NK-92 treated with Interleukin-12 subunit alpha and Interleukin-12 subunit beta, amount 100 ng/mL, for 24 hours (cell line): ENCODE results near the gene SEC61G.
A peak's percentile ranks its signal among the peaks of the same experiment; 100 is the strongest.

ENCODE experiments used
- DNase-seq: peaks from one replicate; lab custom pipeline; 2025; lab: John Stamatoyannopoulos, UW

The SEC61G gene

GRCh38 chr7:54758702-54759592 lies at the start of gene SEC61G:
SEC61G (minus strand) TSS chr7:54759211; CDS start chr7:54757588, 1,623 bp downstream.
- DNase-seq, result peak; percentile 83

GRCh38 chr7:54802841-54803240 lies 43.8 kb upstream of the SEC61G start:
- DNase-seq, result no peak

GRCh38 chr7:54802114-54802513 lies 43.1 kb upstream of the SEC61G start:
- DNase-seq, result no peak

DNA sequence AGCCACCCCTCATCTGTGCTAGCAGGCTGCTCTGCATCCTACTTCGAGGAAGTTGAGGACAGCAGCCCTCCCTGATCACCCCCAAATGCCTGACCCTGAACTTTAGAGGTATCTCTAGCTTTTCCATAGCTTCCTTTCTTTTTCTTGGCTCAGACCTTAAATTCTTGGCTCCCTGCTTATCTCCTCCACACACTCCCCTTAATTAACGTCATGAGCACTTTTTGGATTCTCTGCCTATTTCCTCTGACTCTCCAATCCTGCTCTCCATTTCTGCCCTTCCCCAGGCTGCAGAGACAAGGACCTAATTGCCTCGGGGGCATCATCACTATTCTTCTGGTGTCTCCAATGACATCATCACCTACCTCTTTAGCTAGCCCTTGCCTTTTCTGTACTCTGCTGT lies 40.8 kb upstream of the SEC61G start:
- DNase-seq, result no peak

DNA sequence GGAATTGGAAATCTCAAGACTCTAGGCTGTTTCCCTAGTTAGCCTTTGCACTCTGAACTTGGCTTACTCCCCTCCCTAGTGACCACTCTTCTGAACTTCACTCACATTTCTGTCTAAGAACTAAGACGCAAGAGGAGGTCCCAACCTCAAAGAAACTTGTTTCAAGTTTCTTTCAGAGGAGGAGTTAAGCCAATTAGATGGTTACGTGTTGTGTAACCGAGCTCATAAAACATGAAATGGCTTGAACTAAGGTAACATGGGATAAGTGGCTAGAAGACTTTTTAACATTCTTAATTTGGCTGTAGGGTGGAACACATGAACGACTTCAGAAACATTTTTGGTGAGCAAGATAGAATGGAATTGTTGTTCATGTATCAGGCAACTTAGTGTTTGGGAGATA lies 39.5 kb upstream of the SEC61G start:
- DNase-seq, result no peak

DNA sequence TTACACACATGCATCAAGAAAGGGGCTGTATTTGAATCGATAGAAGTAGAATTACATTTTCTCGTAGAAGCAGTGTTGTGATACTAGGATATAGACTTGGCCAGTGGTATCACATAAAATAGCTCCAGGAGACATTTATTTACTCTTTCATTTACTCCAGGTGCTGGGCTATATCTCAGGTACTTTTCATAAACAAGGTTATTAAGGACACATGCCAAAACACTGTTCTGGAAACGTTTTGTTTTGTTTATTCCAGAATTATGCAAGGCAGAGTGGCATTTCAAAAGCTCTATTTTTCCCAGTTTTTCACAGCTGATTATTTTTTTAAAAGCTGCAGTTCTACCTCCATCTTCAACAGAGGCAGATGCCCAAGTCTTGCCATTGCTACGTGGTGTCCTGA lies 37.8 kb upstream of the SEC61G start:
- no peak for DNase-seq

GRCh38 chr7:54796150-54796549 lies 37.1 kb upstream of the SEC61G start:
- DNase-seq, result no peak

- DNase-seq, result no peak
Observed at GRCh38 chr7:54792383-54792782, 33.4 kb upstream of the SEC61G start.

DNA sequence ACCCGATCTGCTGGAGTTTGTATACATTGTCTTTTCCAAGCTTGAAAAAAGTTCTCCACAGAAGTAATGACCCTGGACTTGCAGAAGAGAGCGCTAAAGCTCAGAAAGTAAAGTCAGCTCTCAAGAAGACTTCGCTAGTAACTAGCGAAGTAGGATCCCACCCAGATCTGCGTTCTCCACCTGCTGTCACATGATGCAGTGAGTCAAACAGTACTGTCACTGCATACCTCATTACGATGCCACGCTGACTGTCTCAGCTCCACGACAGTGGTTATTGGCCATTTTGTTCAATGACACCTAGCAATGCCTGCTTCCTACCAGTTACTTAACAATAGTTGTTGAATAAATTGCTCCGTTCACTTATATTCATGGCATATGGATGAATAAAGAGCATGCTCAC lies 29.7 kb upstream of the SEC61G start:
- no peak for DNase-seq

GRCh38 chr7:54785261-54785660 lies 26.2 kb upstream of the SEC61G start:
- no peak for DNase-seq

- DNase-seq, result no peak
Observed at GRCh38 chr7:54783952-54784351, 24.9 kb upstream of the SEC61G start.

- DNase-seq, result no peak
Observed at GRCh38 chr7:54782829-54783228, 23.8 kb upstream of the SEC61G start.

DNA sequence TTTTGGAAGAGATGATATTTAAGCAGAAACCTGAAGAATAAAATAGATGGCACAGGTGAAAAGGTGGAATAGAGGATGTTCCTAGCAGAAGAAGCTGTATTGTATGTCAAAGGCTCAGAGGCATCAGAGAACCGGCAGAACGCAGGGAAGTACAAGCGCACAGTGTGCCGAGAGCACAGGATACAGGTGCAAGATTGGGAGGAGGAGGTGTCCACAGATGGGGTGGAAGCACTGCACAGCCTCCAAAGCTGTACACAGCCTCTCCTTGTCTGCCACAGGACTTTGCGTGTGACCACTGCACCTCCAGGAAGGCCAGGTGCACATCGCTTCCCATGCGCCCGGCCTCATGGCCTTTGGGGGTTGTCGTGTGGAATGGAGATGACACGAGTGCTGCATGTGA lies 23.3 kb upstream of the SEC61G start:
- DNase-seq, result no peak

GRCh38 chr7:54781134-54781920 lies 22.3 kb upstream of the SEC61G start:
- DNase-seq, result no peak

DNA sequence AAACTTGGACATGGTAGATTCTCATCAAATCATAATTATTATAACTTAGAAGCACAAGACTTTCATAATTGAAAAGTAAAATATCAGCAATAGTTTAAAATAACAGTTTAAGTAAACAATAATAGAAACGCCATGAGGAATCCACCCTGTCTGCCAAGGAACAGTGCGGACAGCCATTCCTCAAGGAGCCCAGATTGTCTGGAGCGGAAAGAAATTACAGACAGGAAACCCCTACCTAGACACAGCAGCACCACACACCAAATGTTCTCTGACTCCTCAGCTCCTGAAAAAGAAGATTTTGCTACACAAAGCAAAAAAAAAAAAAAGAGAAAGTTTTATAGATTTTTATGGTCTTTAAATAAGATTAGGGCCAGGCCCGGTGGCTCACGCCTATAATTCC lies 21.5 kb upstream of the SEC61G start:
- DNase-seq, result no peak

DNA sequence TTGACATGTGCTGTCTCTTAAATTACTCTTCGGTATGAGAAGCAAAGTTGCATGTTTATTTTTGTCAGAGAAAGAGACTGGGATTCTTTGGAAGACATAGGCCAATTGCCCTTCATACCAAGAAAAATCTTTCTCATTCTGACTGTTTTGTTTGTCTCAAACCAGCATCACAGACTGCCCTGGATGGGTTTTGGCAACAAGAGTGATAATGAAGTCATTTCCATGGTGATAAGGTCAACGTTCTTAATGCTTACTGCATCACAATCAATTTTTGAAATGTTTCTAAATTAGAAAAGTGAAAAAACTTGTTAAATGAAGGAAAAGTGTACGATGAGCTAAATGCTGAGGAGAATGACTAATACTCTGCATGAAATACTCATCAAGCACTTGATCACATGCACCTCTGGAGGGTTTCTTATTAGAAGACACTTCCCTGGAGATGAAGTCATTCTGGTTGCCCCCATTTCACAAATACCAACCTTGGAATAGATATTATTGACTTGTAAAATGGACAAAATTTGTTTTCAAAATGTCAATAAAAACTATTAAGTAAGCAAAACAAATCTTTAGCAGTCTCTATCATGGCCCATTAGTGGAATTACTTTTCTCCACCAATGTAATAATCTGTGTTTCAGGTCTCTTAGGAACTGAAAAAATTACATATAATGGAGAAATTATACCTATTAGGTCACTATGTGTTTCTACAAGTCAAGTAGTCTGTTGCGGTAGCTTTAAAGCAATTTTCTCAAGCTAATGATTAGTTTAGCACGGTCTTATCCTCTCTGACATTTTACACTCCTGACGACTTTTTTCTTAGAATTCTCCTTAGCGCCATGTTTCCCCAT lies 19.9 kb upstream of the SEC61G start:
- no peak for DNase-seq

- DNase-seq, result no peak
Observed at GRCh38 chr7:54778166-54778565, 19.2 kb upstream of the SEC61G start.

DNA sequence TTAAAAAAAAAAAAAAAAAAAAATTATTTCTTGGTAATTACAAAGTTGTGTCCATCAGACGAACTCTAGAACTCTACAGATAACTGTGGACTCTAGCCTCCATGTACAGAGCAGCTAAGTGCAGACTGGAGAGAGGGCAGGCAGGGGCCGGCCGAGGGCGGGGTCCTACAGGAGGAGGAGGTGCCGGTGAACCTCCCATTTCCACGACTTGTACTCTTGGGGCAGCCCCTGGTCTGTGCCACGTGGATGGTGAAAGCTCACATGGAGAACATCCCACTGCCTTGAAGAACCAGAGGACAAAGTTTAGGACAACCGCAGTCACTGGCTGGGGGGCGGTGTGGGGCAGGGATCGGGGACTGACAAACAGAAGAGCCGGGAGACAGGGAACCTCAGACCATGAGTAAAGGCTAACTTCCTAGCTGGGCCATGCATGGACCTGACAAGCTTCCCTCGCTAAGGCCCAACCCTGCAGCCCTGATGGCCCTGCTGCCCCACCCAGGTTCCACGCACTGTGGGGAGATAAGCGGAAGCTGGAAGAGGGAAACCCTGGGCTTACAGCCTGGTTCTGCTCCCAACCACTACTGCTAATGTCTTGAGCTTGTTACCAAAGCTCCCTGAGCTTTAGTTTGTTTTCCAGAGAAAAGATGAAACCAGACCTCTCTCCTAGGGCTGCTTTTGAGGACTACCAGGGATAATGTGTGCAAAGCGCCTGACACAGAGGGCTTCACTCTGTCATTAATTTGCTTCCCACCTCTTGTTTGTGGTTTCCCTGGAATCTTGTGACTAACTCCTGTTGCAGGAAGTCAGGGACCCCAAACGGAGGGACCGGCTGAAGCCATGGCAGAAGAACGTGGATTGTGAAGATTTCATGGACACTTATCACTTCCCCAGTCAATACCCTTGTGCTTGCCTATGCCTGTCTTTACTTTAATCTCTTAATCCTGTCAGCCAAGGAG lies 16.1 kb upstream of the SEC61G start:
- DNase-seq, result no peak

DNA sequence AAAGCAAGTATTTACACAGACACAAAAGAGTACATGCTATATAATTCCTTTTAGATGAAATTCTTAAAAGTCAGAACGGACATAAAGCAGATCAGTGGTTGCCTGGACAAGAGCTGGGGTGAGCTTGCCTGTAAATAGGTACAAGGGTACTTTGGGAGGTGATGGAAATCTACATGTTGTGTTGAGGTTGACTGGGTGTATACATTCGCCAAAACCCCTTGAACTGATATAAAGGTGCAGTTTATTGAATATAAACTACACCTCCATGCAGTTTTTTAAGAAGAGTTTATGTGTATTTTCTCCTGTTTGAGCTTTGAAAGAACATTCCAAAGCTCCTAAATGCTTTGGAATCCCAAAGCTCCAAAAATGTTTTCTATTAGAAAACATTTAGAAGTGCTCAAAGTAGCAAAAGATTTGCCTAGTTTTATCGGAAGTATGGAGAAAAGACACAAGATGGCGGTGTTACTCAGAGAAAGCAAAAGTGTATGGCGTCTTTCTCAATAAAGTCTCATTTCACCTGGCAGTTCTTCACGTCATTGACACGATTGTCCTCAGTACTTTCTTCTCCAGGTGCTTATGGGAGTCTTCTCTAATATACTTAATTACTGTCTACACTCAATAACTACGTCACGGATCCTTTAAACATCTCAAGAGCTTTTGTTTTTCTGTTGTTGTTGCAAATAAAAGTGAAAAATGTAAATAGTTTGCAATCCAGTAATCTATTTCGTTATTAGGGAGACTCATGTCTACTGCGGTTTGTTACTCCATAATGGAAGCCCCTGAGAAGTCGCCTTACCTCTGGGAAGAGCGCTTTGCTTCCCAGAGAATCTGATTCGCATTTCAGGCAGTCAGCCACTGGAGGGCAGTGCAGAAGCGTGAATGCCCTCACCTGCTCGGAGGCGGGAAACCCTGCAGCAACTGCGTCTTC lies 14.7 kb upstream of the SEC61G start:
- peak; percentile 43 for DNase-seq

GRCh38 chr7:54769203-54769602 lies 10.2 kb upstream of the SEC61G start:
- no peak for DNase-seq
